Ascending aorta (tissue), 2 donors: Measurements from ENCODE around the gene CNOT4. TPM values are rescaled to one million over a fixed set of nuclear protein-coding genes. Genes with fewer than 3 reads are reported as not detected.
"Not testable (repeated sequence)": the region's sequence is repeated elsewhere in the genome, so short reads cannot be mapped to it uniquely, and the experiment has no call there.

ENCODE experiments used
- DNase-seq, 2 donors: peaks; one replicate each; pipeline ENCODE4 v3.0.0-alpha.2; 2019; ENCODE audit warnings: low spot score in 2 of 2
- H3K27ac ChIP-seq, 2 donors: fragments of 200-600 bp; sonication (generic); one replicate each; pipeline ENCODE4 v1.5.1; 2016 to 2017; ENCODE audit warnings: mild to moderate bottlenecking in 1 of 2
- H3K27me3 ChIP-seq: fragments of 200-600 bp; sonication (generic); one replicate; pipeline ENCODE4 v1.5.1; 2017
- H3K36me3 ChIP-seq, 2 donors: fragments of 200-600 bp; sonication (generic); one replicate each; pipeline ENCODE4 v1.5.1; 2016
- H3K4me1 ChIP-seq, 2 donors: fragments of 200-600 bp; sonication (generic); one replicate each; pipeline ENCODE4 v1.5.1; 2016 to 2017; ENCODE audit warnings: mild to moderate bottlenecking in 1 of 2
- H3K4me3 ChIP-seq, 2 donors: fragments of 200-600 bp; sonication (generic); one replicate each; pipeline ENCODE4 v1.5.1; 2016 to 2017; ENCODE audit warnings: mild to moderate bottlenecking in 1 of 2
- H3K9me3 ChIP-seq, 2 donors: fragments of 200-600 bp; sonication (generic); one replicate each; pipeline ENCODE4 v1.5.1; 2016
- intact Hi-C: fragments of 100-400 bp; cut with DNase I; formaldehyde crosslinking; loops from one replicate; pipeline ENCODE4 v1.15.1; 2023
- total RNA-seq: library from RNA; depleted of rRNA; stranded (reverse); fragments of >200 nt; gene quantifications from one replicate; pipeline ENCODE4 v1.1.0, GENCODE V29; 2016
- TF ChIP-seq, protein P1 (sequence below), 3 experiments: fragments of 200-600 bp in 2 of 3; fragments of 450-650 bp in 1 of 3; sonication (generic) in 2 of 3; IDR thresholded peaks; one replicate each; pipeline ENCODE4 v1.5.1; 2016 to 2019; ENCODE audit warnings: antibody characterized with exemption in 3 of 3, mild to moderate bottlenecking in 1 of 3, moderate library complexity in 1 of 3

The CNOT4 gene
- total RNA-seq, 1 donor from 2014 or later, result 14.8 TPM

DNA sequence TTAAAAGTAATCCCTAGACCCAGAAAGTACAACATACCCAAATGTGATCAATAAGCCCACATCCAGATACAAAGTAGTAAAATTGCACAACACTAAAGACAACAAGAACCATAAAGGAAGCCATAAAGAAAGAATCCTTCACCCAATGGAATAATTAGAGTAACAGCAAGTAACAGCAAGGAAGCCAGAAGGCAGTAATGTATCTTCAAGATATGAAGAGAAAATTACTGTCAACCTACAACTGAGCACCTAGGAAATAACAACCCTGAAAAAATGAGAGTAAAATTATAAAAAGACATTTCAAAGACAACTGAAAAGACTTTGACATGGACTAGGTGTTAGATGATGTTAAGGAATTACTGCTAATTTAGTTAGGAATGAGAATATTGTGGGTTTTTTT lies 60.5 kb downstream of the CNOT4 start:
- Histone ChIP-seq H3K9me3 (no peaks in the 10 kb centered on the region), H3K27me3 (no peaks in the 10 kb centered on the region)
- intact Hi-C loops, result no loop called here

GRCh38 chr7:135448753-135449152 lies 61.1 kb downstream of the CNOT4 start:
- TF ChIP-seq, protein P1, sequence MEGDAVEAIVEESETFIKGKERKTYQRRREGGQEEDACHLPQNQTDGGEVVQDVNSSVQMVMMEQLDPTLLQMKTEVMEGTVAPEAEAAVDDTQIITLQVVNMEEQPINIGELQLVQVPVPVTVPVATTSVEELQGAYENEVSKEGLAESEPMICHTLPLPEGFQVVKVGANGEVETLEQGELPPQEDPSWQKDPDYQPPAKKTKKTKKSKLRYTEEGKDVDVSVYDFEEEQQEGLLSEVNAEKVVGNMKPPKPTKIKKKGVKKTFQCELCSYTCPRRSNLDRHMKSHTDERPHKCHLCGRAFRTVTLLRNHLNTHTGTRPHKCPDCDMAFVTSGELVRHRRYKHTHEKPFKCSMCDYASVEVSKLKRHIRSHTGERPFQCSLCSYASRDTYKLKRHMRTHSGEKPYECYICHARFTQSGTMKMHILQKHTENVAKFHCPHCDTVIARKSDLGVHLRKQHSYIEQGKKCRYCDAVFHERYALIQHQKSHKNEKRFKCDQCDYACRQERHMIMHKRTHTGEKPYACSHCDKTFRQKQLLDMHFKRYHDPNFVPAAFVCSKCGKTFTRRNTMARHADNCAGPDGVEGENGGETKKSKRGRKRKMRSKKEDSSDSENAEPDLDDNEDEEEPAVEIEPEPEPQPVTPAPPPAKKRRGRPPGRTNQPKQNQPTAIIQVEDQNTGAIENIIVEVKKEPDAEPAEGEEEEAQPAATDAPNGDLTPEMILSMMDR (IDR thresholded peaks at IDR 0.05), result no peak
- no peak overlapping the region for H3K4me3 ChIP-seq
- no peak overlapping the region for H3K27ac ChIP-seq
- H3K4me1 ChIP-seq, result peaks cover 0 to 3% of the 10 kb centered on the region in 2 donors
- H3K27me3 ChIP-seq, result no peaks in the 10 kb centered on the region
- intact Hi-C loops, result no loop called here
- H3K9me3 ChIP-seq, result no peaks in the 10 kb centered on the region
- H3K36me3 ChIP-seq, result peaks cover 2 to 4% of the 10 kb centered on the region in 2 donors
- DNase-seq, result no peak

More for the DNA sequence above, 60.5 kb downstream of the CNOT4 start:
- Histone ChIP-seq H3K4me3 (no peak overlapping the region), H3K36me3 (peaks cover 0 to under 1% of the 10 kb centered on the region in 2 donors), H3K4me1 (peaks cover 0 to 3% of the 10 kb centered on the region in 2 donors), H3K27ac (no peak overlapping the region)
- no peak for DNase-seq
- TF ChIP-seq, protein P1 (IDR thresholded peaks at IDR 0.05), result no peak

DNA sequence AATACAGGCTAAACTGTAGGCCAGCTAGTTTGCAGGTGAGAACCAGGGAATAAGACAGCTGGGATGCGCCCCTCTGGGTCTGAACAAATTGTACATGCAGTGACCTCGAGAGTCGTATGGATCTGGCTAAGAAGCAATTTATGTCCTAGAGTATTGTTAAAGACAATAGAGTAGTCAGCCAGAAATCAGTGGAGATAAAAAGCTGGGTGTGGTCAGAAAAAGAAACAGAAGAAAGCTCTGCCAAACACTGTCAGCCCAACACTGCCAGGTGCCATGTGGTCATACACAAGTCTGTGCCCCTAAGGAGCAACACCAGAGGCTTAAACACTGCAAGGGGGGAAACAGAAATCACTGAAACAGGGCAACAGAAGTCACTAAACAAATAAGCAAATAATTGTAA lies 62.2 kb downstream of the CNOT4 start:
- Histone ChIP-seq H3K4me1 (peaks cover 0 to 3% of the 10 kb centered on the region in 2 donors), H3K27me3 (no peaks in the 10 kb centered on the region), H3K9me3 (no peaks in the 10 kb centered on the region), H3K27ac (no peak overlapping the region), H3K4me3 (no peak overlapping the region), H3K36me3 (peaks cover 2 to 4% of the 10 kb centered on the region in 2 donors)
- no peak for DNase-seq
- TF ChIP-seq, protein P1 (IDR thresholded peaks at IDR 0.05), result no peak
- intact Hi-C loops, result no loop called here

- intact Hi-C loops, result no loop called here
- no peak for DNase-seq
- H3K36me3 ChIP-seq, result peaks cover 2 to 4% of the 10 kb centered on the region in 2 donors
- TF ChIP-seq, protein P1 (IDR thresholded peaks at IDR 0.05), result no peak
- H3K9me3 ChIP-seq, result no peaks in the 10 kb centered on the region
- no peaks in the 10 kb centered on the region for H3K27me3 ChIP-seq
- H3K4me3 ChIP-seq, result no peak overlapping the region
- H3K27ac ChIP-seq, result no peak overlapping the region
- peaks cover 0 to 3% of the 10 kb centered on the region in 2 donors for H3K4me1 ChIP-seq
Measured at GRCh38 chr7:135445690-135446089, 64.2 kb downstream of the CNOT4 start.

DNA sequence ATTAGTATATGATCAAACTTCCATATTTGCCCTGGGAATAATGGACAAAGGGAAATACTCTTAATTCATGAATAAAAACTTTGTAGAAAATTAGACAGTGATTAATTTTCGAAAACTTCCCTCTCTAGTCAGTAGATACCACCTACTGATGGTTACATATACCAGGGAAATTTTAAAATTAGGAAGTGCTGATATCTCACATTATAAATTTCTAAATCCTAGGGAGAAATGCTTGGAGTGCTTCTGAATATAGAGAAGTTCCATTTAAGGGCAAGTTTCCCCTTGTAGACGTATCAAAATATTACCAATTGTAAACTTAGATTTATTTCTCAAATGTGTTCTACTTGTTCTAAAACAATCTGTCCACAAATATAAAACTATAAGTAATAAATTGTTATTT lies 64.6 kb downstream of the CNOT4 start:
- H3K27ac ChIP-seq, H3K4me1 ChIP-seq, H3K27me3 ChIP-seq, DNase-seq, H3K36me3 ChIP-seq, H3K9me3 ChIP-seq, H3K4me3 ChIP-seq, intact Hi-C loops: not testable (repeated sequence)

GRCh38 chr7:135441791-135442190 lies 68.1 kb downstream of the CNOT4 start:
- H3K27me3 ChIP-seq, result no peaks in the 10 kb centered on the region
- H3K4me1 ChIP-seq, result no peaks in the 10 kb centered on the region
- no peaks in the 10 kb centered on the region for H3K9me3 ChIP-seq
- DNase-seq, result no peak
- H3K4me3 ChIP-seq, result no peak overlapping the region
- H3K36me3 ChIP-seq, result peaks cover 4 to 16% of the 10 kb centered on the region in 2 donors
- TF ChIP-seq, protein P1 (IDR thresholded peaks at IDR 0.05), result no peak
- no peak overlapping the region for H3K27ac ChIP-seq
- intact Hi-C loops, result no loop called here
